ENCODE data around the gene ABHD16B. TPM values are rescaled to one million over a fixed set of nuclear protein-coding genes. Genes with fewer than 3 reads are reported as not detected.

The ABHD16B gene
- total and polyA plus RNA-seq, 2 of the 13 experiments (the other 11 are each of a cell fraction or from before 2014, with no cell fraction given), result not detected

DNA sequence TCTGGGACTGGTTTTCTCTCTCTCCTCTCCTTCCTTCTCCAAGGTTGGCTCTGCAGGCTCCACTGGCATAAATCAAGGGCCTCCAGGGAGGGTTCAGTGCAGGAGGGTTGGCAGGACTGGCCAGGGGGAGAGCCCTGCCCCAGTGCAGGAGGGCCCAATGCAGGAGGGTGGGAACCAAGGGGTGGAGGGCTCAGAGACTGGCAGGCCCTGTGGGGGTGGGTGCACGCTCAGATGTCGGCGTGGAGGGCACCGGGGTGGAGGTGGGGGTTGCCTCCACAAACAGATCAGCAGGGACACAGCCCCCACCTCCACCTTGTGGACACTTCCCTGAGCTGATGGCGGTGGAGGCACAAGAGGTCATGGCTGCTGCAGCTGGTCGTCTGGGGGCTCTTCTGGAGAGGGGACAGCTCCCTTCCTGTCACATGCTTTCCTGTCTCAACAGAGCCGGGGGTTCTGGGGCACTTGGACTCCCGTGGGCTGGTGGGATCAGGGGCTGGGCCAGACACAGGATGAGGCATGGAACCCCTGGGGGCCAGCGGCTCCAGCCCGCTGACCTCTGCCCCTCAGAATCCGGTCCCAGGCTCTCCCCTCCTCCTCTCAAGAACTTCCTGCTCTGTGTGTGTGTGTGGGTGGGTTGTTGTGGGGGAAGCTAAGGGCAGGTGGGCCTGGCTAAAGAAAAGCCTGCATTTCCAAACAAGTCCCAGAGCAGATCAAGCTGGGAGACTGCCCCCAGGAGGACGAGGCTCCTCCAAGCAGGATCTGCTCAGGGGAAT is 2.7 kb upstream of the ABHD16B start (continued):
- no peak for TF ChIP-seq NR3C1 (CRISPR knock-in tag; IDR thresholded peaks at IDR 0.05)
- peak; percentile 70 for TF ChIP-seq PHF20 (CRISPR knock-in tag; IDR thresholded peaks at IDR 0.05)
- TF ChIP-seq, protein P1, sequence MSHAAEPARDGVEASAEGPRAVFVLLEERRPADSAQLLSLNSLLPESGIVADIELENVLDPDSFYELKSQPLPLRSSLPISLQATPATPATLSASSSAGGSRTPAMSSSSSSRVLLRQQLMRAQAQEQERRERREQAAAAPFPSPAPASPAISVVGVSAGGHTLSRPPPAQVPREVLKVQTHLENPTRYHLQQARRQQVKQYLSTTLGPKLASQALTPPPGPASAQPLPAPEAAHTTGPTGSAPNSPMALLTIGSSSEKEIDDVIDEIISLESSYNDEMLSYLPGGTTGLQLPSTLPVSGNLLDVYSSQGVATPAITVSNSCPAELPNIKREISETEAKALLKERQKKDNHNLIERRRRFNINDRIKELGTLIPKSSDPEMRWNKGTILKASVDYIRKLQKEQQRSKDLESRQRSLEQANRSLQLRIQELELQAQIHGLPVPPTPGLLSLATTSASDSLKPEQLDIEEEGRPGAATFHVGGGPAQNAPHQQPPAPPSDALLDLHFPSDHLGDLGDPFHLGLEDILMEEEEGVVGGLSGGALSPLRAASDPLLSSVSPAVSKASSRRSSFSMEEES (CRISPR knock-in tag; IDR thresholded peaks at IDR 0.05), result peak; percentile 90
- peak; percentile 71 for TF ChIP-seq CBX1 (IDR thresholded peaks at IDR 0.05; ENCODE audit: low read depth)
- TF ChIP-seq STAT5B (CRISPR knock-in tag; IDR thresholded peaks at IDR 0.05), result peak; percentile 24; the same call in 1 of the 2 replicates
- TF ChIP-seq, protein P2, sequence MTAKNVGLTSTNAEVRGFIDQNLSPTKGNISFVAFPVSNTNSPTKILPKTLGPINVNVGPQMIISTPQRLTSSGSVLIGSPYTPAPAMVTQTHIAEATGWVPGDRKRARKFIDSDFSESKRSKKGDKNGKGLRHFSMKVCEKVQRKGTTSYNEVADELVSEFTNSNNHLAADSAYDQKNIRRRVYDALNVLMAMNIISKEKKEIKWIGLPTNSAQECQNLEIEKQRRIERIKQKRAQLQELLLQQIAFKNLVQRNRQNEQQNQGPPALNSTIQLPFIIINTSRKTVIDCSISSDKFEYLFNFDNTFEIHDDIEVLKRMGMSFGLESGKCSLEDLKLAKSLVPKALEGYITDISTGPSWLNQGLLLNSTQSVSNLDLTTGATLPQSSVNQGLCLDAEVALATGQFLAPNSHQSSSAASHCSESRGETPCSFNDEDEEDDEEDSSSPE (CRISPR knock-in tag; IDR thresholded peaks at IDR 0.05), result 0 out of 2 replicates have a peak, but pooled peaks have one; percentile 61
- peak; percentile 77 for TF ChIP-seq FOXO1 (CRISPR knock-in tag; IDR thresholded peaks at IDR 0.05)
- no peak for TF ChIP-seq JDP2 (CRISPR knock-in tag; IDR thresholded peaks at IDR 0.05; ENCODE audit: borderline replicate concordance)
- TF ChIP-seq BORCS8-MEF2B (CRISPR knock-in tag; IDR thresholded peaks at IDR 0.05), result peak; percentile 19; the same call in 1 of the 2 replicates
- TF ChIP-seq, protein P3, sequence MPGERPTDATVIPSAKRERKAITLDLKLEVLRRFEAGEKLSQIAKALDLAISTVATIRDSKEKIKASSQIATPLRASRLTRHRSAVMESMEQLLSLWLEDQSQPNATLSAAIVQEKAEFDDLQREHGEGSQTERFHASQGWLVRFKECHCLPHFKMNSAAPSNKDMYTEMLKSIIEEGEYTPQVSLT (CRISPR knock-in tag; IDR thresholded peaks at IDR 0.05; ENCODE audit: borderline replicate concordance, low read depth), result no peak; the same call in 1 of the 2 replicates
- TF ChIP-seq ZFP1 (CRISPR knock-in tag; IDR thresholded peaks at IDR 0.05), result no peak
- TF ChIP-seq CBX2 (IDR thresholded peaks at IDR 0.05; ENCODE audit: low read depth, low read length), result no peak
- TF ChIP-seq CBX2 (CRISPR knock-in tag; IDR thresholded peaks at IDR 0.05; ENCODE audit: low read depth), result peak; percentile 44
- TF ChIP-seq, protein P4, sequence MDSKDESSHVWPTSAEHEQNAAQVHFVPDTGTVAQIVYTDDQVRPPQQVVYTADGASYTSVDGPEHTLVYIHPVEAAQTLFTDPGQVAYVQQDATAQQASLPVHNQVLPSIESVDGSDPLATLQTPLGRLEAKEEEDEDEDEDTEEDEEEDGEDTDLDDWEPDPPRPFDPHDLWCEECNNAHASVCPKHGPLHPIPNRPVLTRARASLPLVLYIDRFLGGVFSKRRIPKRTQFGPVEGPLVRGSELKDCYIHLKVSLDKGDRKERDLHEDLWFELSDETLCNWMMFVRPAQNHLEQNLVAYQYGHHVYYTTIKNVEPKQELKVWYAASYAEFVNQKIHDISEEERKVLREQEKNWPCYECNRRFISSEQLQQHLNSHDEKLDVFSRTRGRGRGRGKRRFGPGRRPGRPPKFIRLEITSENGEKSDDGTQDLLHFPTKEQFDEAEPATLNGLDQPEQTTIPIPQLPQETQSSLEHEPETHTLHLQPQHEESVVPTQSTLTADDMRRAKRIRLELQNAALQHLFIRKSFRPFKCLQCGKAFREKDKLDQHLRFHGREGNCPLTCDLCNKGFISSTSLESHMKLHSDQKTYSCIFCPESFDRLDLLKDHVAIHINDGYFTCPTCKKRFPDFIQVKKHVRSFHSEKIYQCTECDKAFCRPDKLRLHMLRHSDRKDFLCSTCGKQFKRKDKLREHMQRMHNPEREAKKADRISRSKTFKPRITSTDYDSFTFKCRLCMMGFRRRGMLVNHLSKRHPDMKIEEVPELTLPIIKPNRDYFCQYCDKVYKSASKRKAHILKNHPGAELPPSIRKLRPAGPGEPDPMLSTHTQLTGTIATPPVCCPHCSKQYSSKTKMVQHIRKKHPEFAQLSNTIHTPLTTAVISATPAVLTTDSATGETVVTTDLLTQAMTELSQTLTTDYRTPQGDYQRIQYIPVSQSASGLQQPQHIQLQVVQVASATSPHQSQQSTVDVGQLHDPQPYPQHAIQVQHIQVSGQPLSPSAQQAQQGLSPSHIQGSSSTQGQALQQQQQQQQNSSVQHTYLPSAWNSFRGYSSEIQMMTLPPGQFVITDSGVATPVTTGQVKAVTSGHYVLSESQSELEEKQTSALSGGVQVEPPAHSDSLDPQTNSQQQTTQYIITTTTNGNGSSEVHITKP (CRISPR knock-in tag; IDR thresholded peaks at IDR 0.05; ENCODE audit: low read depth), result peak; percentile 51
- TF ChIP-seq, protein P5, sequence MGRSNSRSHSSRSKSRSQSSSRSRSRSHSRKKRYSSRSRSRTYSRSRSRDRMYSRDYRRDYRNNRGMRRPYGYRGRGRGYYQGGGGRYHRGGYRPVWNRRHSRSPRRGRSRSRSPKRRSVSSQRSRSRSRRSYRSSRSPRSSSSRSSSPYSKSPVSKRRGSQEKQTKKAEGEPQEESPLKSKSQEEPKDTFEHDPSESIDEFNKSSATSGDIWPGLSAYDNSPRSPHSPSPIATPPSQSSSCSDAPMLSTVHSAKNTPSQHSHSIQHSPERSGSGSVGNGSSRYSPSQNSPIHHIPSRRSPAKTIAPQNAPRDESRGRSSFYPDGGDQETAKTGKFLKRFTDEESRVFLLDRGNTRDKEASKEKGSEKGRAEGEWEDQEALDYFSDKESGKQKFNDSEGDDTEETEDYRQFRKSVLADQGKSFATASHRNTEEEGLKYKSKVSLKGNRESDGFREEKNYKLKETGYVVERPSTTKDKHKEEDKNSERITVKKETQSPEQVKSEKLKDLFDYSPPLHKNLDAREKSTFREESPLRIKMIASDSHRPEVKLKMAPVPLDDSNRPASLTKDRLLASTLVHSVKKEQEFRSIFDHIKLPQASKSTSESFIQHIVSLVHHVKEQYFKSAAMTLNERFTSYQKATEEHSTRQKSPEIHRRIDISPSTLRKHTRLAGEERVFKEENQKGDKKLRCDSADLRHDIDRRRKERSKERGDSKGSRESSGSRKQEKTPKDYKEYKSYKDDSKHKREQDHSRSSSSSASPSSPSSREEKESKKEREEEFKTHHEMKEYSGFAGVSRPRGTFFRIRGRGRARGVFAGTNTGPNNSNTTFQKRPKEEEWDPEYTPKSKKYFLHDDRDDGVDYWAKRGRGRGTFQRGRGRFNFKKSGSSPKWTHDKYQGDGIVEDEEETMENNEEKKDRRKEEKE (IDR thresholded peaks at IDR 0.05), result no peak
- TF ChIP-seq, protein P6, sequence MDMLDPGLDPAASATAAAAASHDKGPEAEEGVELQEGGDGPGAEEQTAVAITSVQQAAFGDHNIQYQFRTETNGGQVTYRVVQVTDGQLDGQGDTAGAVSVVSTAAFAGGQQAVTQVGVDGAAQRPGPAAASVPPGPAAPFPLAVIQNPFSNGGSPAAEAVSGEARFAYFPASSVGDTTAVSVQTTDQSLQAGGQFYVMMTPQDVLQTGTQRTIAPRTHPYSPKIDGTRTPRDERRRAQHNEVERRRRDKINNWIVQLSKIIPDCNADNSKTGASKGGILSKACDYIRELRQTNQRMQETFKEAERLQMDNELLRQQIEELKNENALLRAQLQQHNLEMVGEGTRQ (IDR thresholded peaks at IDR 0.05; ENCODE audit: low read depth, low read length), result no peak
- TF ChIP-seq, protein P6 (CRISPR knock-in tag; IDR thresholded peaks at IDR 0.05; ENCODE audit: borderline replicate concordance), result peak; percentile 73; the same call in 1 of the 2 replicates

Measured in HepG2 (cell line).